ENCODE results near the gene IQSEC1. TPM values are rescaled to one million over a fixed set of nuclear protein-coding genes. Genes with fewer than 3 reads are reported as not detected.

The IQSEC1 gene
- total RNA-seq, 1 experiment from 2014 or later: 13.3 TPM

- H3K4me1 Mint-ChIP-seq (ENCODE audit: low read depth, unreplicated experiment): peaks cover 23% of the 10 kb centered on the region
- no TSS peak for BruUV-seq (replicated peaks)
- TF ChIP-seq CTCF (IDR thresholded peaks at IDR 0.05; ENCODE audit: unreplicated experiment): no peak
- intact Hi-C loops (cut with micrococcal nuclease; ENCODE audit: unreplicated experiment): no loop called here
- peaks cover 52% of the 10 kb centered on the region for H3K27me3 Mint-ChIP-seq (ENCODE audit: unreplicated experiment)
- H3K4me3 Mint-ChIP-seq (ENCODE audit: low read depth, unreplicated experiment): no peak overlapping the region
- H3K36me3 Mint-ChIP-seq (ENCODE audit: insufficient read depth, unreplicated experiment): no peaks in the 10 kb centered on the region
- no peak for DNase-seq
- CTCF ChIA-PET: no interaction called here
- H3K9me3 Mint-ChIP-seq (ENCODE audit: low read depth, unreplicated experiment): no peaks in the 10 kb centered on the region
- no peak overlapping the region for H3K27ac Mint-ChIP-seq (ENCODE audit: unreplicated experiment)
These were observed 42.3 kb upstream of the IQSEC1 start for GRCh38 chr3:13115576-13115910.

- Mint-ChIP-seq H3K27me3 (ENCODE audit: unreplicated experiment) (peaks cover 47% of the 10 kb centered on the region), H3K4me1 (ENCODE audit: low read depth, unreplicated experiment) (peaks cover 26% of the 10 kb centered on the region), H3K36me3 (ENCODE audit: insufficient read depth, unreplicated experiment) (no peaks in the 10 kb centered on the region), H3K27ac (ENCODE audit: unreplicated experiment) (no peak overlapping the region), H3K9me3 (ENCODE audit: low read depth, unreplicated experiment) (no peaks in the 10 kb centered on the region), H3K4me3 (ENCODE audit: low read depth, unreplicated experiment) (no peak overlapping the region)
- intact Hi-C loops (cut with micrococcal nuclease; ENCODE audit: unreplicated experiment): no loop called here
- CTCF ChIA-PET: no interaction called here
- no peak for TF ChIP-seq CTCF (IDR thresholded peaks at IDR 0.05; ENCODE audit: unreplicated experiment)
- DNase-seq: no peak
- BruUV-seq (replicated peaks): no TSS peak
These were observed 41.8 kb upstream of the IQSEC1 start for GRCh38 chr3:13114811-13115575.

- Mint-ChIP-seq H3K27me3 (ENCODE audit: unreplicated experiment) (peaks cover 33% of the 10 kb centered on the region), H3K36me3 (ENCODE audit: insufficient read depth, unreplicated experiment) (no peaks in the 10 kb centered on the region), H3K9me3 (ENCODE audit: low read depth, unreplicated experiment) (no peaks in the 10 kb centered on the region), H3K27ac (ENCODE audit: unreplicated experiment) (no peak overlapping the region), H3K4me1 (ENCODE audit: low read depth, unreplicated experiment) (peaks cover 26% of the 10 kb centered on the region), H3K4me3 (ENCODE audit: low read depth, unreplicated experiment) (no peak overlapping the region)
- intact Hi-C loops (cut with micrococcal nuclease; ENCODE audit: unreplicated experiment): no loop called here
- TF ChIP-seq CTCF (IDR thresholded peaks at IDR 0.05; ENCODE audit: unreplicated experiment): no peak
- BruUV-seq (replicated peaks): no TSS peak
- CTCF ChIA-PET: no interaction called here
- no peak for DNase-seq
These were observed 40.4 kb upstream of the IQSEC1 start for GRCh38 chr3:13113346-13114330.

- H3K4me1 Mint-ChIP-seq (ENCODE audit: low read depth, unreplicated experiment): peaks cover 26% of the 10 kb centered on the region
- H3K27ac Mint-ChIP-seq (ENCODE audit: unreplicated experiment): no peak overlapping the region
- H3K36me3 Mint-ChIP-seq (ENCODE audit: insufficient read depth, unreplicated experiment): no peaks in the 10 kb centered on the region
- no TSS peak for BruUV-seq (replicated peaks)
- H3K27me3 Mint-ChIP-seq (ENCODE audit: unreplicated experiment): peaks cover 24% of the 10 kb centered on the region
- intact Hi-C loops (cut with micrococcal nuclease; ENCODE audit: unreplicated experiment): no loop called here
- H3K4me3 Mint-ChIP-seq (ENCODE audit: low read depth, unreplicated experiment): no peak overlapping the region
- TF ChIP-seq CTCF (IDR thresholded peaks at IDR 0.05; ENCODE audit: unreplicated experiment): no peak
- no peak for DNase-seq
- H3K9me3 Mint-ChIP-seq (ENCODE audit: low read depth, unreplicated experiment): no peaks in the 10 kb centered on the region
- CTCF ChIA-PET: no interaction called here
These were observed 39.5 kb upstream of the IQSEC1 start for GRCh38 chr3:13112521-13113345.
